ENCODE data around the gene CTBP1. TPM values are rescaled to one million over a fixed set of nuclear protein-coding genes. Genes with fewer than 3 reads are reported as not detected.

The CTBP1 gene
- total and polyA plus RNA-seq, 2 donors: 98.2 to 188 TPM

DNA sequence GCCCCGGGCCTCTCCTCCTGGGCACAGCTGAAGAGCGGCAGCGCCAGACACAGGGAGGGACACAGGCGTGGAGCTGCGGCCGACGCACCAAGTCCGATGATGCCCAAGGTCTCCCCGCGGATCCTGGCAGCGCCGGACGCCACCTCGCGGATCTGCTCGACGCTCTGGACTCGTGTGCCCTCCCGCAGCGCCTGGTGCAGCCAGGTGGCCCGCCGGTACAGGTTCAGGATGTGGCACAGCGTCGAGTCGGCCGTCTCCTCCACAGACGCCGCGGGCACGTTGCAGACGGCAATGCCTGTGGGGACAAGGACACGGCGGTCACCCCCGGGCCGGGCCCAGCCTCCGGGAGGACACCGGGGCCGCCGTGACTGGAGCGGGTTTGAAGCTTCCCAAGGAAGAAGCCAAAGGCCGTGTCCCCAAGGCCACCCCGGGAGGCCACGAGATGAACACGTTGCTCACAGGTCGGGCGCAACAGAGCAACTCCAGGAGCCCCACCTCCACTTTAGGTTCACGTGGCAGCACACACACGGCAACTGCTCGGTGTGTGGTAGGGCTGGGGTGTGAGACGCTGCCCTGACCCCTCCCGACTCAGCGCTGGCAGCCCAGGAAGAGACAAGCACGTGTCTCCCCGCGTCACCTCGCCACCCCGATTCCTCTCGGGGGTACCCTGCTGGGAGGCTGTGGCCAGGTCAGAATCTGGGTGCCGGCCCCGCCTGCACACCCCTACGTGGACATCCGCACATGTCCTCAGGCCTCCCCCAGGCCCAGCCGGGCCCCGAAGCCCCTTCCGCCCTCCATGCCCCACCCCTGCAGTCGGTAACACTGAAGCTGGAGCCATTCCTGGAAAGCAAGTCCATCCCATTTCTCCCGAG, 23.4 kb downstream of the CTBP1 start:
- Histone ChIP-seq H3K27me3 (ENCODE audit: control insufficient read depth in 2 of 2, insufficient read depth in 1 of 2, low read length in 1 of 2) (no peaks in the 10 kb centered on the region), H3K27ac (ENCODE audit: low read depth in 1 of 2, low read length in 1 of 2) (no peak overlapping the region), H3K36me3 (ENCODE audit: control insufficient read depth in 2 of 2, insufficient read depth in 2 of 2, low read length in 1 of 2) (peaks cover 90 to 99% of the 10 kb centered on the region in 2 donors), H3K4me3 (ENCODE audit: low read length in 2 of 2) (no peak overlapping the region), H3K4me1 (ENCODE audit: control insufficient read depth in 2 of 2, insufficient read depth in 2 of 2, low read length in 2 of 2) (peaks cover 0 to 10% of the 10 kb centered on the region in 2 donors), H3K9me3 (ENCODE audit: control insufficient read depth in 2 of 2, insufficient read depth in 1 of 2, low read length in 1 of 2) (peaks cover 0 to 5% of the 10 kb centered on the region in 2 donors)
- 98% methylated on average over 67 of the region's 67 CpGs for WGBS
- DNase-seq (ENCODE audit: low read depth in 6 of 9, low spot score in 9 of 9): no peak

DNA sequence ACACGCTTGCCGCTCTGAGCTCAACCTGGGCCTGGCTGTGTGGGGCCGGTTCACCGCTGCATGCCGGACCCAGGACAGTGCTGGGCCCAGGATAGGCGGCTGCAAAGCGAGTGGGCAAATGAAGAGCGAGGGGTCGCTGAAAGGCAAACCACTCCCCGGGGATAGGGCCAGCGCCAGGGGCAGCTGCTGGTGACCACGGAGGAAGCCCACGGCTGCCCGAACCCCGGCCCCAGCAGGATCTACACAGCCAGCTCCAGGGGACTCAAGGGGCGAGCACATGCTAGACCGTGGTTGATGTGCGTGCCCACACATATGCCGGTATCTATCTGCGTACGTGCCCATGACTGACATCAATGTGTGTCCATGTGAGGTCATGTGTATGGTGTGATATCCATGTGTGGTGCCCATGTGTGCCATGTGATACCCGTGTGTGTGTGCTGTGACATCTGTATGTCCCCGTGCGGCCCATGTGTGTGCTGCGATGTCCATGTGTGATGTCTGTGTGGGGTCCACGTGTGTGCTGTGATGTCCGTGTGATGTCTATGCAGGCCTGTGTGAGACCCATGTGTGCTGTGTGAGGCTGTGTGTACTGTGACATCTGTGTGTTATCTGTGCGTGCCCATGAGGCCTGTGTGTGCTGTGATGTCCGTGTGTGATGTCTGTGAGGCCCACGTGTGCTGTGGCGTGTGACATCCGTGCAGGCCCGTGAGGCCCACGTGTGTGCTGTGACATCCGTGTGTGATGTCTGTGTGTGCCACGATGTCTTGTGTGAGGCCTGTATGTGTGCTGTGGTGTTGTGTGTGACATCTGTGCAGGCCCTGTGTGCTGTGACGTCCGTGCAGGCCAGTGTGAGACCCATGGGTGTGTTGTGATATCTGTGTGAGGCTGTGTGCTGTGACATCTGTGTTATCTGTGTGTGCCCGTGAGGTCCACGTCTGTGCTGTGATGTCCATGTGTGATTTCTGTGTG, 24.8 kb downstream of the CTBP1 start:
- Histone ChIP-seq H3K4me3 (ENCODE audit: low read length in 2 of 2) (no peak overlapping the region), H3K27me3 (ENCODE audit: control insufficient read depth in 2 of 2, insufficient read depth in 1 of 2, low read length in 1 of 2) (no peaks in the 10 kb centered on the region), H3K4me1 (ENCODE audit: control insufficient read depth in 2 of 2, insufficient read depth in 2 of 2, low read length in 2 of 2) (peaks cover 0 to 14% of the 10 kb centered on the region in 2 donors), H3K9me3 (ENCODE audit: control insufficient read depth in 2 of 2, insufficient read depth in 1 of 2, low read length in 1 of 2) (peaks cover 0 to 5% of the 10 kb centered on the region in 2 donors), H3K27ac (ENCODE audit: low read depth in 1 of 2, low read length in 1 of 2) (no peak overlapping the region), H3K36me3 (ENCODE audit: control insufficient read depth in 2 of 2, insufficient read depth in 2 of 2, low read length in 1 of 2) (peaks cover 82 to 87% of the 10 kb centered on the region in 2 donors)
- WGBS: 98% methylated on average over 40 of the region's 40 CpGs
- DNase-seq (ENCODE audit: low read depth in 6 of 9, low spot score in 9 of 9): no peak

DNA sequence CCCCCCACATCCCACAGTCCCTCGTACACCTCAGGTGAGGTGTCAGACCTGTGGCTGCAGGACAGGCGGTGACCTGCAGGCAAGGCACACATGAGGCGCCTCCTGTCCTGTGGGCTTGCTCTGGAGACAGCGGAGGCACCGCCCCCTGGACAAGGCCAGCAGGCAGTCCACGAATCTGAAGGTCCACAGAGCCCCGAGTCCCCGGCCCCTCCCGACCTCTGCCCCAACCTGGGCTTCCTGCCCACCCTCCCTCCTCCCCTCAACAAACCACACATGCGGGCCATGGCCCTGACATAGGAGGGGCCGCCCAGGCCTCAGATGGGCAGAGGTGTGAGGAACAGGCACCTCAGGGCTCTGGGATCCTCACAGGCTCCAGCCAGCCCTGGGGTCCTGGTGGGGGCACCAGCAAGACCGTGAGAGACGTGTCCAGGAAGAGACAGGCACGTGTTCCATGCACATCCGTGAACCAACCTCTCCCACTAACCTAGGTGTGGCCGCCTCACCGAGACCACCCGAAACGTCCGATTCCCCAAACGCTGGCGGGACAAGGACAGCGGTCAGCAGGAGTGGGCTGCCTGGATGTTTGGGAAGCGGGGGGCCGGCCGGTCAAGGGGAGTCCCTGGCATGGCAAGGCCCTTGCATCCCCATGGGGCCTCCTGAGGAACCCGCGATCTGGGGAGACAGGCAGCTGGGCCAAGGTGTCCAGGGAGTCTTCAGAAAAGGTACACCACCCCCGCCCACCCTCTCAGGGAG, 25.8 kb downstream of the CTBP1 start:
- Histone ChIP-seq H3K4me1 (ENCODE audit: control insufficient read depth in 2 of 2, insufficient read depth in 2 of 2, low read length in 2 of 2) (peaks cover 0 to 14% of the 10 kb centered on the region in 2 donors), H3K27me3 (ENCODE audit: control insufficient read depth in 2 of 2, insufficient read depth in 1 of 2, low read length in 1 of 2) (no peaks in the 10 kb centered on the region), H3K9me3 (ENCODE audit: control insufficient read depth in 2 of 2, insufficient read depth in 1 of 2, low read length in 1 of 2) (peaks cover 0 to 5% of the 10 kb centered on the region in 2 donors), H3K27ac (ENCODE audit: low read depth in 1 of 2, low read length in 1 of 2) (no peak overlapping the region), H3K4me3 (ENCODE audit: low read length in 2 of 2) (no peak overlapping the region), H3K36me3 (ENCODE audit: control insufficient read depth in 2 of 2, insufficient read depth in 2 of 2, low read length in 1 of 2) (peaks cover 78 to 79% of the 10 kb centered on the region in 2 donors)
- WGBS: 96% methylated on average over 29 of the region's 29 CpGs
- DNase-seq (ENCODE audit: low read depth in 6 of 9, low spot score in 9 of 9): no peak

DNA sequence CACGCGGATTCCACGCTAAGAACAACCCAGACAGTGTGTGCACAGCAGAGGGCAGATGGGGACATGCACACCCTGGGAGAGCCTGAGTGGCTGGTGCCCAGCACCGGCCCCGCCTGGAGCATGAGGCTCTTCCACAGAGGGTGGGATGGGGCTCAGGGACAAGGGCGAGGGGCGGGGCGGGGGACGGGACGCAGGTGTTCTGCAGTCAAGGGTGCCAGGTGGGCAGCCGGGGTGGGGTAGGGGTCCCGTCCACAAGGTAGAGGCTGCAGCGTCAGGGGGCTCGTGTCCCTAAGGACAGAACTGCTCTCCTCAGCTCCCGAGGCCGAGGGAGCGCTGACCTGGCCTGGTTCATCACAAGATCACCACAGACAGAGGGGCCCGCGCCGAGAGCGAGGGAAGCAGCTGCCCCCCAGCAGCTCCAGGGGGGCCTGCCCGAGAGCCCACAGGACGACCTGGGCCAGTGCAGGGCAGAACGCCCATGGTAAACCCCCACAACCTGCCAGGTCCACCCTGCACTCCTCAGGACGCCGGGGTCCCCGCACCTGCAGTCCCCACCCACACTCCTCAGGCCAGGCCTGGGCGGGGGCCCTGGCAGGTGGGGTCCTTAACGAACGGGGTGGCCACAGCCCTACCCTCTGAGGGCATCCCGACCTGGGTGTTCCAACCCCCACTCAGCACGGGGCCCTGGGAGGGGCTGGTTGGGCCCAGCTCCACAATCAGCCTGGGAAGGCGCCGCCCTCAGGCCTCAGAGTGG, 26.7 kb downstream of the CTBP1 start:
- H3K36me3 ChIP-seq (ENCODE audit: control insufficient read depth in 2 of 2, insufficient read depth in 2 of 2, low read length in 1 of 2): peaks cover 69 to 74% of the 10 kb centered on the region in 2 donors
- peaks cover 3 to 21% of the 10 kb centered on the region in 2 donors for H3K4me1 ChIP-seq (ENCODE audit: control insufficient read depth in 2 of 2, insufficient read depth in 2 of 2, low read length in 2 of 2)
- peaks cover 0 to 5% of the 10 kb centered on the region in 2 donors for H3K9me3 ChIP-seq (ENCODE audit: control insufficient read depth in 2 of 2, insufficient read depth in 1 of 2, low read length in 1 of 2)
- H3K27me3 ChIP-seq (ENCODE audit: control insufficient read depth in 2 of 2, insufficient read depth in 1 of 2, low read length in 1 of 2): no peaks in the 10 kb centered on the region
- WGBS: 94% methylated on average over 34 of the region's 34 CpGs
- DNase-seq (ENCODE audit: low read depth in 6 of 9, low spot score in 9 of 9): no peak
- no peak overlapping the region for H3K27ac ChIP-seq (ENCODE audit: low read depth in 1 of 2, low read length in 1 of 2)
- H3K4me3 ChIP-seq (ENCODE audit: low read length in 2 of 2): no peak overlapping the region

DNA sequence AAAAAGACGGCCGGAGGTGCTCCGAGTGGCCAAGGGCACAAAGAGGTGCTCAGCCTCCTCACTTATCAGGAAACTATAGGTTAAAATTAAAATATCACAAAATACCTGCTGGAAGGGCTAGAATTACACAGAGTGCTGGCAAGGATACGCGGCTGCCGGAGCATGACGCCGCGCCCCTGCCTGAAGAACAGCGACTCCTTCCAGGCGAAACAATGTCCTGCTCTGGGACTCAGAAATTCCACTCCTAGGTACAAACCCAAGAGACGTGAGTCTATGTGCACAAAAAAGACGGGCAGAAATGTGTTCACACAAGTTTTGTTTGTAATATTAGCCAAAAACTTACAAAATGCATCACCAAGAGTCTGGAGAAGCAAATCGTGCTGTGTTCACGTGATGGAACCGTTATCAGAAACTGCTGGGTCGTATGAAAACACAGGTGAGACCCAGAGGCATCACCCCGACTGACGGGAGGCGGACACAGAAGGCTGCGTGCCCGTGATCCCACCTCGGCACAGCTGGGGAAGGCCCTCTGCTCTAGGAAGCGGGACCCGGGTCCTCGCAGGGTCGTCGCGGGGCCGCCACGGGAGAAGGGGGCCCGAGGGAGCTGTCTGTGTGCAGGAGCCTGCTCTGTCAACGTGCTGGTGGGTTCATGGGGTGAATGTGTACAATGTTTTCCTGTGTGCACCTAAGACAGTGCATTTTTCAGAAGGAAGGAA, 27.6 kb downstream of the CTBP1 start:
- H3K27ac ChIP-seq (ENCODE audit: low read depth in 1 of 2, low read length in 1 of 2): peak overlapping the region; percentile 19 to 26
- no peaks in the 10 kb centered on the region for H3K27me3 ChIP-seq (ENCODE audit: control insufficient read depth in 2 of 2, insufficient read depth in 1 of 2, low read length in 1 of 2)
- H3K36me3 ChIP-seq (ENCODE audit: control insufficient read depth in 2 of 2, insufficient read depth in 2 of 2, low read length in 1 of 2): peaks cover 61 to 70% of the 10 kb centered on the region in 2 donors
- H3K4me3 ChIP-seq (ENCODE audit: low read length in 2 of 2): no peak overlapping the region
- H3K4me1 ChIP-seq (ENCODE audit: control insufficient read depth in 2 of 2, insufficient read depth in 2 of 2, low read length in 2 of 2): peaks cover 8 to 30% of the 10 kb centered on the region in 2 donors
- peak in 1 of 9 donors; percentile 18 for DNase-seq (ENCODE audit: low read depth in 6 of 9, low spot score in 9 of 9)
- 94% methylated on average over 33 of the region's 33 CpGs for WGBS
- peaks cover 0 to 5% of the 10 kb centered on the region in 2 donors for H3K9me3 ChIP-seq (ENCODE audit: control insufficient read depth in 2 of 2, insufficient read depth in 1 of 2, low read length in 1 of 2)

DNA sequence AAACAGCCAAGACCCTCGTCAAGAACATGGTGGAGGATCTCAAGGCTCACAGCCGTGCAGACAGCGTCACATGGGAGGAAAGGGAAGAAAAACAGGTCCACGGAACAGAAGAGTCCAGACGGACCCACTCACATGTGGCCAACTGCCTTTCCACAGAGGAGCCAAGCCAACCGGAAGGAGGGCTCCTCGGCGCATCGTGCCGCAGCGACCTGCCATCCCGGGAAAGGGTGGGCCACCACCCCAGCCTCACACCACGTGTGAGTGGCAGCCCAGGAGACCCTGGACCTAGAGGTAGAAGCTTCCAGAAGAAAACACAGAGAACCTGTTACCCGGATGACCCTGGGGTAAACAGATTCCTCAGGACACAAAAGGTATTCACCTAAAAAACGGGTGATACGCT, 28.4 kb downstream of the CTBP1 start:
- Histone ChIP-seq H3K27me3 (ENCODE audit: control insufficient read depth in 2 of 2, insufficient read depth in 1 of 2, low read length in 1 of 2) (no peaks in the 10 kb centered on the region), H3K27ac (ENCODE audit: low read depth in 1 of 2, low read length in 1 of 2) (no peak overlapping the region), H3K36me3 (ENCODE audit: control insufficient read depth in 2 of 2, insufficient read depth in 2 of 2, low read length in 1 of 2) (peaks cover 61 to 72% of the 10 kb centered on the region in 2 donors), H3K4me3 (ENCODE audit: low read length in 2 of 2) (no peak overlapping the region), H3K9me3 (ENCODE audit: control insufficient read depth in 2 of 2, insufficient read depth in 1 of 2, low read length in 1 of 2) (peaks cover 0 to 9% of the 10 kb centered on the region in 2 donors), H3K4me1 (ENCODE audit: control insufficient read depth in 2 of 2, insufficient read depth in 2 of 2, low read length in 2 of 2) (peaks cover 8 to 37% of the 10 kb centered on the region in 2 donors)
- no peak for DNase-seq (ENCODE audit: low read depth in 6 of 9, low spot score in 9 of 9)
- 97% methylated on average over 16 of the region's 16 CpGs for WGBS

DNA sequence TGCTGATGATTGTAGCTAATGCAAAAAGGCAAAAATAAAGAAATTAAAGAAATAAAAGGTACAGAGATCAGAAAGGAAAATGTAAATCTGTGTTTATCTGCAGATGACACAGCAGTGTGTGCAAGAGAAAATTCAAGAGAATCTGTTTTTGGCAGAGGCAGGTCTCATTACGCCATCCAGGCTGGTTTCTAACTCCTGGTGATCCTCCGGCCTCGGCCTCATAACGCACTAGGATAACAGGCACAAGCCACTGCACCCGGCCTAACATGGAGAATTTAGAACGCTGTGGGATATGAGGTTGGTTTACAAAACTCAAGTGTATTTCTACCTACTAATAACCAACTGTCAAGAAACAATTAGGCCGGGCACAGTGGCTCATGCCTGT, 29.4 kb downstream of the CTBP1 start:
- peaks cover 8 to 42% of the 10 kb centered on the region in 2 donors for H3K4me1 ChIP-seq (ENCODE audit: control insufficient read depth in 2 of 2, insufficient read depth in 2 of 2, low read length in 2 of 2)
- H3K36me3 ChIP-seq (ENCODE audit: control insufficient read depth in 2 of 2, insufficient read depth in 2 of 2, low read length in 1 of 2): peaks cover 61 to 73% of the 10 kb centered on the region in 2 donors
- H3K9me3 ChIP-seq (ENCODE audit: control insufficient read depth in 2 of 2, insufficient read depth in 1 of 2, low read length in 1 of 2): peaks cover 0 to 9% of the 10 kb centered on the region in 2 donors
- 98% methylated on average over 7 of the region's 7 CpGs for WGBS
- H3K4me3 ChIP-seq (ENCODE audit: low read length in 2 of 2): no peak overlapping the region
- DNase-seq (ENCODE audit: low read depth in 6 of 9, low spot score in 9 of 9): no peak
- H3K27me3 ChIP-seq (ENCODE audit: control insufficient read depth in 2 of 2, insufficient read depth in 1 of 2, low read length in 1 of 2): no peaks in the 10 kb centered on the region
- H3K27ac ChIP-seq (ENCODE audit: low read depth in 1 of 2, low read length in 1 of 2): no peak overlapping the region
